ENCODE results near the gene DDX55.

- no peak for TF ChIP-seq CTCF (IDR thresholded peaks at IDR 0.05; ENCODE audit: low read length)
- no peak for TF ChIP-seq EZH2 (IDR thresholded peaks at IDR 0.05; ENCODE audit: borderline replicate concordance, low read length)
These were observed 15.2 kb downstream of the DDX55 start for GRCh38 chr12:123617144-123617543.

Data from OCI-LY1 (cell line).